Measurements from ENCODE around the gene MACROD1. TPM values are rescaled to one million over a fixed set of nuclear protein-coding genes. Genes with fewer than 3 reads are reported as not detected.

The MACROD1 gene
- total RNA-seq, 2 experiments from 2014 or later: 6.0 to 6.3 TPM

GRCh38 chr11:64039012-64039665 is 126.8 kb downstream of the MACROD1 start:
- no peak for TF ChIP-seq CTCF (IDR thresholded peaks at IDR 0.05)
- Histone ChIP-seq H3K4me1 (ENCODE audit: insufficient read depth, low read length) (peaks cover 17% of the 10 kb centered on the region), H3K4me3 (ENCODE audit: low read length) (no peak overlapping the region), H3K27me3 (ENCODE audit: control insufficient read depth in 1 of 2, insufficient read depth in 2 of 2, low read length in 2 of 2) (peaks cover 33 to 42% of the 10 kb centered on the region in 2 experiments), H3K27ac (ENCODE audit: low read depth in 1 of 2, low read length in 2 of 2) (no peak overlapping the region), H3K36me3 (ENCODE audit: insufficient read depth, low read length) (no peaks in the 10 kb centered on the region), H3K9me3 (ENCODE audit: control insufficient read depth in 1 of 2, insufficient read depth in 1 of 2, low read length in 2 of 2) (peaks cover 0 to 14% of the 10 kb centered on the region in 2 experiments)
- Mint-ChIP-seq H3K27me3 (peaks cover 35% of the 10 kb centered on the region), H3K4me1 (ENCODE audit: low read depth) (peaks cover 6% of the 10 kb centered on the region), H3K36me3 (ENCODE audit: low read depth) (no peaks in the 10 kb centered on the region), H3K4me3 (no peak overlapping the region), H3K27ac (no peak overlapping the region), H3K9me3 (no peaks in the 10 kb centered on the region)
- DNase-seq: no peak
- ChIA-PET CTCF (no interaction called here), POLR2A (no interaction called here)
- no peak for ATAC-seq (ENCODE audit: poor library complexity)
- intact Hi-C loops (cut with DNase I, micrococcal nuclease): no loop called here

- H3K4me1 Mint-ChIP-seq (ENCODE audit: low read depth): peaks cover 6% of the 10 kb centered on the region
- intact Hi-C loops (cut with DNase I, micrococcal nuclease): no loop called here
- ATAC-seq (ENCODE audit: poor library complexity) (no peak), DNase-seq (no peak)
- Histone ChIP-seq H3K27me3 (ENCODE audit: control insufficient read depth in 1 of 2, insufficient read depth in 2 of 2, low read length in 2 of 2) (peaks cover 33 to 46% of the 10 kb centered on the region in 2 experiments), H3K36me3 (ENCODE audit: insufficient read depth, low read length) (no peaks in the 10 kb centered on the region), H3K4me1 (ENCODE audit: insufficient read depth, low read length) (peaks cover 17% of the 10 kb centered on the region), H3K27ac (ENCODE audit: low read depth in 1 of 2, low read length in 2 of 2) (no peak overlapping the region), H3K4me3 (ENCODE audit: low read length) (no peak overlapping the region), H3K9me3 (ENCODE audit: control insufficient read depth in 1 of 2, insufficient read depth in 1 of 2, low read length in 2 of 2) (peaks cover 0 to 14% of the 10 kb centered on the region in 2 experiments)
- ChIA-PET CTCF (no interaction called here), POLR2A (no interaction called here)
- no peaks in the 10 kb centered on the region for H3K36me3 Mint-ChIP-seq (ENCODE audit: low read depth)
- H3K27ac Mint-ChIP-seq: no peak overlapping the region
- H3K4me3 Mint-ChIP-seq: no peak overlapping the region
- TF ChIP-seq CTCF (IDR thresholded peaks at IDR 0.05): no peak
- H3K9me3 Mint-ChIP-seq: no peaks in the 10 kb centered on the region
- H3K27me3 Mint-ChIP-seq: peaks cover 38% of the 10 kb centered on the region
Measured at GRCh38 chr11:64038500-64038899, 127.4 kb downstream of the MACROD1 start.

GRCh38 chr11:64037027-64037634 is 128.8 kb downstream of the MACROD1 start:
- CTCF ChIA-PET: no interaction called here
- Mint-ChIP-seq H3K27ac (no peak overlapping the region), H3K36me3 (ENCODE audit: low read depth) (no peaks in the 10 kb centered on the region), H3K4me3 (no peak overlapping the region), H3K4me1 (ENCODE audit: low read depth) (peaks cover 6% of the 10 kb centered on the region), H3K27me3 (peaks cover 44% of the 10 kb centered on the region), H3K9me3 (no peaks in the 10 kb centered on the region)
- DNase-seq: no peak
- ATAC-seq (ENCODE audit: poor library complexity): no peak
- POLR2A ChIA-PET: no interaction called here
- intact Hi-C loops (cut with DNase I, micrococcal nuclease): no loop called here
- no peak for TF ChIP-seq CTCF (IDR thresholded peaks at IDR 0.05)
- no peak overlapping the region for H3K4me3 ChIP-seq (ENCODE audit: low read length)
- H3K36me3 ChIP-seq (ENCODE audit: insufficient read depth, low read length): no peaks in the 10 kb centered on the region
- H3K4me1 ChIP-seq (ENCODE audit: insufficient read depth, low read length): peaks cover 17% of the 10 kb centered on the region
- H3K27ac ChIP-seq (ENCODE audit: low read depth in 1 of 2, low read length in 2 of 2): no peak overlapping the region
- H3K9me3 ChIP-seq (ENCODE audit: control insufficient read depth in 1 of 2, insufficient read depth in 1 of 2, low read length in 2 of 2): peaks cover 0 to 14% of the 10 kb centered on the region in 2 experiments
- peaks cover 36 to 53% of the 10 kb centered on the region in 2 experiments for H3K27me3 ChIP-seq (ENCODE audit: control insufficient read depth in 1 of 2, insufficient read depth in 2 of 2, low read length in 2 of 2)
